H7 (cell line): ENCODE data around the gene AMBRA1. TPM values are rescaled to one million over a fixed set of nuclear protein-coding genes. Genes with fewer than 3 reads are reported as not detected.

Experiments
- DNase-seq: peaks from one replicate; pipeline ENCODE4 v3.0.0; 2012
- H3K27me3 ChIP-seq: 2 replicates; pipeline ENCODE4 v1.6.0; 2011; ENCODE audit warnings: mild to moderate bottlenecking, low read length; ENCODE audit not compliant: control insufficient read depth, insufficient read depth
- H3K36me3 ChIP-seq: replicated peaks from 2 replicates; pipeline ENCODE4 v1.5.1; 2011; ENCODE audit warnings: low read length; ENCODE audit not compliant: control insufficient read depth, insufficient read depth
- H3K4me3 ChIP-seq: 2 replicates; pipeline ENCODE4 v1.5.1; 2011; ENCODE audit warnings: low read depth, mild to moderate bottlenecking, control low read depth, low read length, moderate library complexity; ENCODE audit not compliant: insufficient read depth
- total RNA-seq: library from RNA; depleted of rRNA; stranded (reverse); fragments of >200 nt; shearing (Covaris generic); gene quantifications from 2 replicates; pipeline ENCODE4 v1.2.3, GENCODE V29; 2014

AMBRA1 gene
- total RNA-seq, 1 experiment from 2014 or later: 42.5 TPM

DNA sequence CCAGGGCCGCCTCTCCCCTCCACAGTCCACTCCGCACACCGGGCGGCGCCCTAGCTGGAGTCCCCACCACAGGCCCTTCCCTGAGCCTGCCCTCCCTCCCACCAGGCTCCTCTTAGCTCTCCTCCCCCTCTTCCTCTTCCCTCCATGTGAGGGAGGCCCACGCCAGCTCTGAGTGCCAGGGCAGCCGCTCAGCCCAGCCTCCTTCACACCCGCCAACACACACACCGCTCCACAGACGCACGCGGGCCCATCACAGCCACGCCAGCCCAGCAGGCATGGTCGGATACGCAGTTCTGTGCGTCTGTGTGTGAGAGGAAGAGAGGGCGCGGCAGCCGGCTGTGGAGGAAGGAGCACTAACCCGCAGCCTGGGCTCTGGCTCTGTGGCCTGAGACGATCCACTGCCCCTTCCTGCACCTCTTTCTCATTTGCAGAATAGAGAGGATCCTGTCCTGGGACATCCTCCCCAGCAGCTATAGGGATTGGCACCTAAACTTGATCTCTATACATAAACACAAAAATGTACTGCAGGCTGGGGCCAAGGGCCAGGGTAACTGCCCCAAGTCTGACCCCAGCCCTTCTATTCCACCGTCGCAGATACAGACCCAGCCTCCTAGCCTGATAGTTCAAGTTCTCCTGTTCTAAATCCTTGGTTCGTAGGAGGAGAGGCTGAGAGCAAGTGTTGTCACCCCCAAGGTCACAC is 205.8 kb downstream of the AMBRA1 start:
- peaks cover 45% of the 10 kb centered on the region for H3K27me3 ChIP-seq
- no peak overlapping the region for H3K4me3 ChIP-seq
- DNase-seq: peak; percentile 74
- H3K36me3 ChIP-seq: peaks cover 2% of the 10 kb centered on the region

DNA sequence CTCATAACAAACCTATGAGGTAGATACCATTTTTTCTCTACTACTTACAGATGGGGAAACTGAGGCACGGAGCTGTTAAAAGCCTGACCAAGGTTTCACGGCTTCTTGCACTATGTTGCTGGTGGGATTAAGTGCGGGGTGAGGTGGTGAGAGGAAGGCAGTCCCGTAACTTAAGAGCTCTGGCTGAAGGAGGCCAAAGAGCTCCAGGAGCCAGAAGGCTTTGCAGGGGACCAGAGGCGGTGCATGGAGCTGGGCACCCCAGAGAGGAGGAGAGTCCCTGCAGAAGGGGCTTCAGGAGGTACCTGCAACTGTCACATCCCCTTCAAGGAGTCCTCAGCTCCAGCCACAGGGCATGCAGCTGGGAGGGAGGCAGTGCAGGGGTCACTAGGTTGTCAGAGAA is 206.4 kb downstream of the AMBRA1 start:
- H3K4me3 ChIP-seq: no peak overlapping the region
- H3K36me3 ChIP-seq: peaks cover 3% of the 10 kb centered on the region
- peaks cover 42% of the 10 kb centered on the region for H3K27me3 ChIP-seq
- DNase-seq: no peak

DNA sequence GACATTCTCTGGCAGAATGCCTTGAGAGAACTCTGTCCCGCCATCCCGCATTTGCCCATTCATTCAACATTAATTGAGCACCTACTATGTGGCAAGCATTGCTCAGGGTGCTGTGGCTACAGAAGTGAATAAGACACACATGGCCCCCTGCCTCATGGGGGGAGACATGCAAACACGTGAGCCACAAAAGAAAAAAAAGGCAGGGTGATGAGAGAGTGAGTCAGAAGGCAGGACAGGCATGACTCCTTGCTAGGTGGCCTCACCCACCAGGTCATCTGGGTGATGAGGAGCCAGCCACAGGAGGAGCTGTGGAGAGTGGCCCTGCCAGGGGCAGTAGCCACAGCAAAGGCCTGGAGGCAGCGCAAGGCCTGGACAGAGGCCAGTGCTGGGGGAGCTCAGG is 207.1 kb downstream of the AMBRA1 start:
- no peak for DNase-seq
- H3K36me3 ChIP-seq: peaks cover 3% of the 10 kb centered on the region
- no peak overlapping the region for H3K4me3 ChIP-seq
- H3K27me3 ChIP-seq: peaks cover 38% of the 10 kb centered on the region

DNA sequence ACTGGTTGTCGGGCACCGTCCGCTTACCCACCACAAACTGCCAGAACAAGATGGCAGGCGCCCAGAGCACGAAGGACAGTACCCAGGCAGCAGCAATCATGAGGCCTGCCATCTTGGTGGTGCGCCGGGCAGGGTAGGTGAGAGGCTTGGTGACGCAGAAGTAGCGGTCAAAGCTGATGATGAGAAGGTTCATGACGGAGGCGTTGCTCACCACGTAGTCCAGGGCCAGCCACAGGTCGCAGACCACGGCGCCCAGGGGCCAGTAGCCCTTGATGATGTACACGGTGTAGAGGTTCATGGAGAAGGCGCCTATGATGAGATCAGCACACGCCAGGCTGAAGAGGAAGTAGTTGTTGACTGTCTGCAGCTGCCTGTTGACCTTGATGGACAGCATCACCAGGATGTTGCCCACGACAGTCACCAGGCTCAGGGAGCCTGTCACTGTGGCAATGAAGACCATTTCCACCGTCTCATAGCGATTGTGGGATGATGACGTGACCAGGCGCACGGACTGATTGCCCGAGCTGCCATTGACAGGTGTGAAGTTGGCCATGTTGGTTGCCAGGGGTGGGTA is 207.7 kb downstream of the AMBRA1 start:
- H3K4me3 ChIP-seq: no peak overlapping the region
- no peak for DNase-seq
- H3K27me3 ChIP-seq: peaks cover 34% of the 10 kb centered on the region
- H3K36me3 ChIP-seq: peaks cover 3% of the 10 kb centered on the region

DNA sequence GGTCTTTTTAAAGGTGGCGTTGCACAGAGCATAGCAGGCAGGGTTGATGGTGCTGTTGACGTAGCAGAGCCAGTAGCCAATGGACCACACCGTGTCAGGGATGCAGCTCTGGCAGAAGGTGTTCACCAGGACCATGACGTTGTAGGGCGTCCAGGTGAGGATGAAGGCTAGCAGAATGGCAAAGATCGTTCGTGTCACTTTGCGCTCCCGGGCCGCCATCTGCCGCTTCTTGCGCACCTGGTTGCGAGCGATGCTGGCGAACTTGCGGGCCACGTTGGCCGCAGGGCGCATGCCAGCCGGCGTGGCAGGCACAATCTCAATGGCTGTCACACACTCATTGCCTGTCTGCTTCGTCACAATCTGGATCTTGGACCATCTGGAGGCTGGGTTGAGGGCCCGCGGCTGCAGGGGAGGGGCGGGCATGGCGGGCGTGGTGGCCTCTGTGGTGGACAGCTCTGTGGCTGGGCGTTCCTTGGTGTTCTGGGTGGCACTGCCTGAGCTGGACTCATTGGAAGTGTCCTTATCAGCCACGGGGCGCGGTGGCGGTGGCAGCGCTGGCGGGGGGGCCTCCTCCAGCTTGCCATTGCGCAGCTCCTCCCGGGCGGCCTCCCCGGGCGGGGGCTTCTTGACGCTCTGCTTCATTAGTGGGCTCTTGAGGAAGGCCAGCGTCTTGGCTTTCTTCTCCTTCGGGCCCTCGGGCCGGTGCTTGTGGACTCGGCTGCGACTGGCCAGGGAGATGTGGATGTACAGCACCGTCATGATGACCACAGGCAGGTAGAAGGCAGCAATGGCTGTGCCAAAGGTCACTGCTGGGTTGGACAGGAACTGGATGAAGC is 208.4 kb downstream of the AMBRA1 start:
- no peak for DNase-seq
- Histone ChIP-seq H3K27me3 (peaks cover 27% of the 10 kb centered on the region), H3K36me3 (peaks cover 3% of the 10 kb centered on the region), H3K4me3 (no peak overlapping the region)

DNA sequence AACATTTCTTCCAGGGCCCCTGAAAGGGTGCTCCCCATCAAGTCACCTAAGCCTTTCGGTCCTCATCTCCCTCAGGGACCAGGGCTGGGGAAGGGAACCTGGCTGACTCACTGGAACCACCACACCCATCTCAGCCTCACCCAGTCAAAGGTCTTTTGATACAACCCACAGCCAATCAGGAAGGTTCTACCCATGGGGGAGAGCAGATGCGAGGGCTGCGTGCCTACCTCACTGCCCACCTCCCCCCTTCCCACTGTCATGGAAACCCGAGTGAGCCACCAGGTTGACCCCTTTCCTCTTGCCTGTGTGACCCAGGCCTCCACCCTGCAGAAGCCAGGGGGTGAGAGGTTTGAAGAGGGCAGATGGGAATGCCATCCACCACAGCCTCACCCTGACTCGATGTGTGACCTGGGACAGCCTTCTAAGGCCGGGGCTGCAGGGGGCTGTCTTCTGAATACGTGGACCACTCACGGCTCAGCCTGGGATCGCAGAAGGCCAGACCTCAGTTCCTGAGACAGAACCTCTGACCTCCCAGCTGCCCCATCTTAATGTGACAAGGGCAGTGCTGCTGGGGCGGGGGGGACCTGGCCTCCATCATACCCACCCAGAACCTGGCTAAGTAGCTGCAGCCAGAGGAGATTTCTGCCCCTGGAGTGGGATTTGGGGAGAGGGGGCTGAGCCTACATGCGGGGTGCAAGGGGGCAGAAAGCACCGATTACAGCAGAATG is 209.7 kb downstream of the AMBRA1 start:
- DNase-seq: no peak
- peaks cover 16% of the 10 kb centered on the region for H3K27me3 ChIP-seq
- peaks cover 3% of the 10 kb centered on the region for H3K36me3 ChIP-seq
- no peak overlapping the region for H3K4me3 ChIP-seq

DNA sequence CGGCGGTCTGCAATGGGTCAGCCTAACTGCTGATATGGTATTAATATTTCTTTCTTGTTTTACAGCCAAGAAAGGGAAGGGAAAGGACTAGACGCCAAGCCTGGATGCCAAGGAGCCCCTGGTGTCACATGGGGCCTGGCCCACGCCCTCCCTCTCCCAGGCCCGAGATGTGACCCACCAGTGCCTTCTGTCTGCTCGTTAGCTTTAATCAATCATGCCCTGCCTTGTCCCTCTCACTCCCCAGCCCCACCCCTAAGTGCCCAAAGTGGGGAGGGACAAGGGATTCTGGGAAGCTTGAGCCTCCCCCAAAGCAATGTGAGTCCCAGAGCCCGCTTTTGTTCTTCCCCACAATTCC is 210.4 kb downstream of the AMBRA1 start:
- no peak for DNase-seq
- H3K4me3 ChIP-seq: no peak overlapping the region
- H3K27me3 ChIP-seq: peaks cover 9% of the 10 kb centered on the region

DNA sequence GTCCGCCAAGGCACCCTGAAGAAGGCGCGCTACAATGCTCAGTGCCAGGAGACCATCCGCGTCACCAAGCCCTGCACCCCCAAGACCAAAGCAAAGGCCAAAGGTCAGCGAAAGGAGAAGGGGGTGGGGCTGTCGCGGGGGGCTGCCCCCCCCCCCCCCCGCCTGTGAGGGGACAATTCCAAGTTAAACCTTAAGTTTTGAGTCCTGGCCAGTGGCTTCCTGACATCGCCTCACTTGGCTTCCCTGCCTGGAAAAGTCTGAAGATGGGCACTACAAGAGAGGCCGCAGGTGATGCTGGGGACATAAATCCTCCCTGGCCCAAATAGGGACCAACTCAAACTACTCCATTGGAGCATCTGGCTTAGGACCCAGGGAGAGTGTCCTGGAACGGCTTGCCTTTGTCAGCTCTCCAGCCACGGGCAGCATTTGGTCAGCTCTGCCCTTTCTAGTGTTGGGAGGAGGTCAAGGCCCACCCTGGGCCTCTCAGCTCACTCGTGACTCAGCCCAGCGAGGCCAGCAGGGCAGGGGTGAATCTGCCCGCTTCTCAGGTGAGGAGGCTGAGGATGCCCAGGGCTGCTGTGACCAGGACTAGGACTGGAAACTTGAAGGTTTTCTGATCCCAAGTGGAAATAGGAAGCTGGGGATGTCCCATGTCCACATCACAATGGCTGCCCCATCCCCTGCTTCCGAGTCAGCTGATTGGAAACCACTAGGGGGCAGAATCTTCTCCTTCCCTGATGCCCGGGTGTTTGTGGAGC is 211.0 kb downstream of the AMBRA1 start:
- DNase-seq: peak; percentile 91
- H3K36me3 ChIP-seq: peaks cover 5% of the 10 kb centered on the region
- H3K4me3 ChIP-seq: peak overlapping the region; percentile 87
- H3K27me3 ChIP-seq: peaks cover 3% of the 10 kb centered on the region; the same call in 1 of the 2 replicates

More for the DNA sequence above, 210.4 kb downstream of the AMBRA1 start:
- H3K36me3 ChIP-seq: peaks cover 3% of the 10 kb centered on the region

DNA sequence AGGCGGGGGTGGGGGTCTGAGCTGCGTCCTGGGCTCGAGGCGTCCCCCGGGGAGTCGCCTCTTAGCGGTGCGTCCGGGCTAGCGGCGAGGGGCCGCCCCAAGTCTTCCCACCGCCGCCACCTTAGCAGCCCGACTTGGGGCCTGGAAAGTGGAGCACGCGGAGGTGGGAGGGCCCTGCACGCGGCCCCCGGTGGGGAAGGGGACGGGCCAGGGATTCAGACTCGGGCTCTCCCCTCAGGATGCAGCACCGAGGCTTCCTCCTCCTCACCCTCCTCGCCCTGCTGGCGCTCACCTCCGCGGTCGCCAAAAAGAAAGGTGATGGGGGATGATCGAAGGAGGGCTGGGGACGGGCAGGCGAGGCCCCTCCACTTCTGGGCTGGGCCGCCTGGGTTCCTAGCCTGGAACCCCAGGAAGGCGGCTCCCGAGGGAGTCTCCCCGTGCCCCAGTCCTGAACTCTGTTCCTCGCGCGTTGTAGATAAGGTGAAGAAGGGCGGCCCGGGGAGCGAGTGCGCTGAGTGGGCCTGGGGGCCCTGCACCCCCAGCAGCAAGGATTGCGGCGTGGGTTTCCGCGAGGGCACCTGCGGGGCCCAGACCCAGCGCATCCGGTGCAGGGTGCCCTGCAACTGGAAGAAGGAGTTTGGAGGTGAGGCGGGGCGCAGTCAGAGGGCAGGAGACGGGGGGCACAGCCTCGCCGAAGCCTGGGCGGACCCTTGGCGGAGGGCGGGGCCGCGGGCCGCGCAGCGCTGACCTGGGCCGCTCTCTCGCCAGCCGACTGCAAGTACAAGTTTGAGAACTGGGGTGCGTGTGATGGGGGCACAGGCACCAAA is 211.8 kb downstream of the AMBRA1 start:
- DNase-seq: peak; percentile 91
- Histone ChIP-seq H3K36me3 (peaks cover 5% of the 10 kb centered on the region), H3K4me3 (peak overlapping the region; percentile 87), H3K27me3 (no peaks in the 10 kb centered on the region)

DNA sequence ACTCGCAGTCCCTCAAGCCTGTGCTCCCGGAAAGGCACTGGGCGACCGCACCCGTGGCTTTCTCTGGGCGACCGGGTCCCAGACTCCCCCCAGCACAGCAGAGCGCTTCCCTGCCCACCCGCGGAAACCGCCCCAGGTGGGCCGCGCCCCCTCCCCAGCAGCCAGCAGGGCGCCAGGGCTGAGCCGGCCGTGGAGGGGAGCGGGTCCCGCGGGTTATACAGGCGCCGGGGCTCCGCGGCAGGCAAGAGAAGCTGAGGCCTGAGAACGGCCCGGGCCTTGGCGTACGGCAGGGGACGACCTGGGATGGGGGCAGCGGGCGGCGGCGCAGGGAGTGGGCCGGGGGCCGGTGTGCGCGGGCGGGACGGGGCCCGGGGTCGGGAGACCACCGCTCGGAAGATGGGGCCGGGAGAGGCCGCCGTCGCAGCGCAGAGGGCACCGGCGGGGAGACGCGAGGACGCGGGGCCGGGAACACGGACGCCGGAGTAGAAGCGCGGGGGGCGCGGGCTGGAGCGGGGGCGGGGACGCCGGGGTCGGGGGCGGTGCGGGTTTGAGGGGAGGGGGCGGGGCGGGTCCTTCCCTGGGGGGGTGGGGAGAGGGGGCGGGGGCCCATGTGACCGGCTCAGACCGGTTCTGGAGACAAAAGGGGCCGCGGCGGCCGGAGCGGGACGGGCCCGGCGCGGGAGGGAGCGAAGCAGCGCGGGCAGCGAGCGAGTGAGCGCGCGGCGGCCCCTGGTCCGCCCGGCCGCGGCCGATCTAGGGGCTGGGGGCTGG is 212.6 kb downstream of the AMBRA1 start, which contains the start of gene MDK:
TSS of gene MDK (plus strand) at position 622 of the 771 bp plus-strand sequence. CDS start 389 bp downstream, outside the sequence.
- no peaks in the 10 kb centered on the region for H3K27me3 ChIP-seq
- peaks cover 10% of the 10 kb centered on the region for H3K36me3 ChIP-seq
- H3K4me3 ChIP-seq: peak within 1 kb of the TSS; percentile 87
- peak; percentile 99 for DNase-seq

DNA sequence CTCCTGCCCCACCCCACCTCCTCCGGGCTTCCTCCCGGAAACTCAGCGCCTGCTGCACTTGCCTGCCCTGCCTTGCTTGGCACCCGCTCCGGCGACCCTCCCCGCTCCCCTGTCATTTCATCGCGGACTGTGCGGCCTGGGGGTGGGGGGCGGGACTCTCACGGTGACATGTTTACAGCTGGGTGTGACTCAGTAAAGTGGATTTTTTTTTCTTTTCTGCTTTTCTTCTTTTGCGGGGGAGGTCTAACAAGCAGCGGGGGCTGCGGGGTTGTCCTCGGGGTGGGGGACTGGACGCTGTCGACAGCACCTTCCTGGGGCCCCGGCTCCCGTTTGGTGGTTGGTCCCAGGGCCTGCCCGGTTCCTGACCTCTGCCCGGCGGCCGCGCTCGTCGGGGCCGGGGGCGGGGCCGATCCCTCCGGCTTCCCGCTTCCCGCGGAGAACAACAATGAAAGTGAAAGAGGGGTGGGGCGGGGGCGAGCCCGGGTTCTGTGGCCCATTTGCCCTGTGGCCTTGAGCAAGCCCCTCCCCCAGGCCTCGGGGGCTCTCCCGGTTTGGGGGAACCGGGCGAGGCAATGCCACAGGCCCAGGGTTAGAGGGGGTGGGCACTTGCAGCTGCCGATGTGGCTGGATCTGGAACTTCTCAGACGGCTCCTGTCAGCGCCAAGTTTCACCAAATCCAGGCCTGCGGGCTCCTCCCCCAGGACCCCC is 213.3 kb downstream of the AMBRA1 start:
- H3K36me3 ChIP-seq: peaks cover 12% of the 10 kb centered on the region

More for the DNA sequence above, 213.3 kb downstream of the AMBRA1 start:
- Histone ChIP-seq H3K4me3 (peak overlapping the region; percentile 73), H3K27me3 (no peaks in the 10 kb centered on the region)
- DNase-seq: peak; percentile 99
